ENCODE data around the gene WDFY2. TPM values are rescaled to one million over a fixed set of nuclear protein-coding genes. Genes with fewer than 3 reads are reported as not detected.
A peak's percentile ranks its signal among the peaks of the same experiment; 100 is the strongest.

Gene WDFY2
- total RNA-seq, 4 donors from 2014 or later: 12.9 to 23.2 (median 17.1) TPM

DNA sequence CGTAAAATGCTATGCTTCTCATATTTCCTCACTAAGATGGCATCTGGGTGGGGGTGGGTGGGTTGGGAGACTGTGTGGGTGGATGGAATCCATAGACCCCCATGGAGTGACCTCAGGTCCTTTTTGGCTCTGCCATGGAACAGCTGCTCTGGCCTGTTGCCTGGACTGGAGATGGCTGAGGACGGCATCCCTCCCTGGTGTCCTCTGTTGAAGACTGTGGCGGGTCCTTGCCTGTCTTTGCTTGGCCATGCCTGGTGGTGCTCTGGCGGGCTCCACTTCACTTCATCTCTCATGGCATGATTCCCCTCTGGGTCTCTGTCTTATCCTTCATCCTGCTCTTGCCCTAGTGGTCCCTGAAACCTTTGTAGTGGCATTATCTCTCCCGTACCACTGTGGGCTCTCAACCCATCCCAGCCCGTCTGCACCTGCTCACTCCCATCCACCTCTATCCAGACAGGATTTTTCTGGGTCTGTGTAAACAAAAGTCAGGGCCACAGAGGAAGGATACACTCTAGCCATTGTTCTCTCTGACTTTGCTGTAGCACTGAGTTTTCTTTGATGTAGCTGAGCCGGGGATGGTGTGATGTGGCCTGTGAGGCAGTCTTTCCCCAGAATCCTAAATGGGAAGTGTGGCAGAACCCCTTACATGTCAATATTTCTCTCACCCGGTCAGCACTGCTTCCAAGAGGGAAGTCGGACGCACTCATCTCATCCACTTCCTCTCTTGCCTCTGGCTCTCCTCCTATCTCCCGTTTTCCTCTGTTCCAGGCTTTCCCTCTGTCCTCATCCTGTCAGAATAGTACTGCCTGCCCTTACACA, 36.1 kb downstream of the WDFY2 start:
- H3K9me3 ChIP-seq: no peaks in the 10 kb centered on the region
- WGBS, 2 donors: 61 to 71% methylated on average over 11 of the region's 11 CpGs
- H3K27me3 ChIP-seq: no peaks in the 10 kb centered on the region
- H3K4me3 ChIP-seq: no peak overlapping the region
- TF ChIP-seq, protein P1, sequence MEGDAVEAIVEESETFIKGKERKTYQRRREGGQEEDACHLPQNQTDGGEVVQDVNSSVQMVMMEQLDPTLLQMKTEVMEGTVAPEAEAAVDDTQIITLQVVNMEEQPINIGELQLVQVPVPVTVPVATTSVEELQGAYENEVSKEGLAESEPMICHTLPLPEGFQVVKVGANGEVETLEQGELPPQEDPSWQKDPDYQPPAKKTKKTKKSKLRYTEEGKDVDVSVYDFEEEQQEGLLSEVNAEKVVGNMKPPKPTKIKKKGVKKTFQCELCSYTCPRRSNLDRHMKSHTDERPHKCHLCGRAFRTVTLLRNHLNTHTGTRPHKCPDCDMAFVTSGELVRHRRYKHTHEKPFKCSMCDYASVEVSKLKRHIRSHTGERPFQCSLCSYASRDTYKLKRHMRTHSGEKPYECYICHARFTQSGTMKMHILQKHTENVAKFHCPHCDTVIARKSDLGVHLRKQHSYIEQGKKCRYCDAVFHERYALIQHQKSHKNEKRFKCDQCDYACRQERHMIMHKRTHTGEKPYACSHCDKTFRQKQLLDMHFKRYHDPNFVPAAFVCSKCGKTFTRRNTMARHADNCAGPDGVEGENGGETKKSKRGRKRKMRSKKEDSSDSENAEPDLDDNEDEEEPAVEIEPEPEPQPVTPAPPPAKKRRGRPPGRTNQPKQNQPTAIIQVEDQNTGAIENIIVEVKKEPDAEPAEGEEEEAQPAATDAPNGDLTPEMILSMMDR (IDR thresholded peaks at IDR 0.05): no peak
- TF ChIP-seq POLR2A (IDR thresholded peaks at IDR 0.05) (no peak), EP300 (IDR thresholded peaks at IDR 0.05) (no peak)
- no peaks in the 10 kb centered on the region for H3K36me3 ChIP-seq
- peak overlapping the region in 2 of 4 donors; percentile 12 to 75 for H3K27ac ChIP-seq
- no peak for DNase-seq (ENCODE audit: low spot score in 2 of 2)
- H3K4me1 ChIP-seq: peaks cover 0 to 55% (median 10%) of the 10 kb centered on the region in 4 donors

DNA sequence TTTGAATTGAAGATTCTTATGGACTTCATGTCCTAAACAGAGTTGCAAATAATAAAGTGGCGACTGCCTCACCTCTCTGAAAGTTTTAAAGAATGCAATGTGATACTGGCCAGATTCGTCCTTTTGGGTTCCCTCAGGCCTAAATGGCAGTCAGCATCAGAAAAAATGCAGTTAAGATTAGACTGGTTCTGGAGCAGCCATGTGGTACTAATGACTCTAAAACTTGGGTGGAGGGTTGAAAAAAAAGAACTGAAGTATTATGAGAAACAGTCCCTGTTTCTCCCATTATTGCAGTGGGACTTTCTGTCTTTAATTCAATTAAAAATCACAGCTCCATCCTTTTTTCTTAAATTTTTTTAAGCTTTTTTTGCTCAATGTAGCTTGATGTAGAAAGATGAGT, 37.3 kb downstream of the WDFY2 start:
- H3K9me3 ChIP-seq: no peaks in the 10 kb centered on the region
- peak overlapping the region in 1 of 4 donors; percentile 10 for H3K27ac ChIP-seq
- H3K4me3 ChIP-seq: no peak overlapping the region
- H3K4me1 ChIP-seq: peaks cover 0 to 64% (median 13%) of the 10 kb centered on the region in 4 donors
- DNase-seq (ENCODE audit: low spot score in 2 of 2): no peak
- WGBS, 2 donors: 79 to 87% methylated on average over 2 of the region's 2 CpGs
- no peaks in the 10 kb centered on the region for H3K36me3 ChIP-seq
- no peaks in the 10 kb centered on the region for H3K27me3 ChIP-seq
- TF ChIP-seq, protein P1 (IDR thresholded peaks at IDR 0.05): no peak
- no peak for TF ChIP-seq EP300 (IDR thresholded peaks at IDR 0.05)
- TF ChIP-seq POLR2A (IDR thresholded peaks at IDR 0.05): no peak

DNA sequence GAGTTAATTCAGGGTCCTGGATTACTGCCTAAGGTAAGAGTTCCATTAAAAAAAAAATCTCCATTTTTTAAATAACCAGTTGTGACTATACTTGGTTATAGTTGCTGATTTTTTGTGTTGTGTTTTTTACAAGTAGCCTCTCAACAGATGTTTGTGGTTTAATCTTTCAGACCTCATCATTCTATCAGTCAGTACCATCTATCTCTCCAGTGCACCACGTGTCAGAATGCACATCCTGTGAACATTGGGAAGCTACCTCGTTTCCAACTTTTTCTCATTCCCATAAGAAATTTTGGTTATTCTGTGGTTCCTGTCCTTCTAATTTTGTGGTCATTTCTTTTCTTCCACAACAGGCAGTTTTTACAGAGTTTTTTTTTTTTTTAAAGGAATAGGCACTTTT, 39.2 kb downstream of the WDFY2 start:
- Histone ChIP-seq H3K9me3 (no peaks in the 10 kb centered on the region), H3K27me3 (no peaks in the 10 kb centered on the region), H3K4me1 (peaks cover 0 to 57% (median 12%) of the 10 kb centered on the region in 4 donors), H3K36me3 (no peaks in the 10 kb centered on the region), H3K4me3 (no peak overlapping the region), H3K27ac (no peak overlapping the region)
- WGBS, 2 donors: 44 to 60% methylated on average over 2 of the region's 2 CpGs
- TF ChIP-seq, protein P1 (IDR thresholded peaks at IDR 0.05): no peak
- TF ChIP-seq EP300 (IDR thresholded peaks at IDR 0.05) (no peak), POLR2A (IDR thresholded peaks at IDR 0.05) (no peak)
- no peak for DNase-seq (ENCODE audit: low spot score in 2 of 2)

DNA sequence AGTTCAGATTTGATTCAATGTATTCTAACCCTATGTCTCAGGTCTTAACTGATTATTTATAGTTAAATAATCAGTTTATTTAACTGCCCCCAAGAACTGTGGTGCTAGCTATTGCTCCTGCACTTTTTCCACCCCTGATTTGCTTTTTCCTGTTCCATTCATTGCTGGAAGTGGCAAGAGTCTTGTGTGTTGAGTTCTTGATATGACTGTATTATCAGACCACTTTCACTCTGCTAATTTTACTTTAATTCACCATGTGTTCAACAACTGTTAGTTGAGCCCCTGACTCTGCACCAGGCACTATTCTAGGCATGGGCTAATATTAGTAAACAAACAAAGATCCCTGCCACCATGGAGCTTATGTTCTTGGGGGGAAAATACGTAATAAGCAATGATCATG, 39.9 kb downstream of the WDFY2 start:
- no peak overlapping the region for H3K4me3 ChIP-seq
- H3K9me3 ChIP-seq: no peaks in the 10 kb centered on the region
- 92 to 98% methylated on average over 1 of the region's 1 CpG for WGBS, 2 donors
- TF ChIP-seq, protein P1 (IDR thresholded peaks at IDR 0.05): no peak
- TF ChIP-seq POLR2A (IDR thresholded peaks at IDR 0.05): no peak
- TF ChIP-seq EP300 (IDR thresholded peaks at IDR 0.05): no peak
- no peak for DNase-seq (ENCODE audit: low spot score in 2 of 2)
- H3K4me1 ChIP-seq: peaks cover 0 to 49% (median 10%) of the 10 kb centered on the region in 4 donors
- no peak overlapping the region for H3K27ac ChIP-seq
- no peaks in the 10 kb centered on the region for H3K27me3 ChIP-seq
- no peaks in the 10 kb centered on the region for H3K36me3 ChIP-seq

DNA sequence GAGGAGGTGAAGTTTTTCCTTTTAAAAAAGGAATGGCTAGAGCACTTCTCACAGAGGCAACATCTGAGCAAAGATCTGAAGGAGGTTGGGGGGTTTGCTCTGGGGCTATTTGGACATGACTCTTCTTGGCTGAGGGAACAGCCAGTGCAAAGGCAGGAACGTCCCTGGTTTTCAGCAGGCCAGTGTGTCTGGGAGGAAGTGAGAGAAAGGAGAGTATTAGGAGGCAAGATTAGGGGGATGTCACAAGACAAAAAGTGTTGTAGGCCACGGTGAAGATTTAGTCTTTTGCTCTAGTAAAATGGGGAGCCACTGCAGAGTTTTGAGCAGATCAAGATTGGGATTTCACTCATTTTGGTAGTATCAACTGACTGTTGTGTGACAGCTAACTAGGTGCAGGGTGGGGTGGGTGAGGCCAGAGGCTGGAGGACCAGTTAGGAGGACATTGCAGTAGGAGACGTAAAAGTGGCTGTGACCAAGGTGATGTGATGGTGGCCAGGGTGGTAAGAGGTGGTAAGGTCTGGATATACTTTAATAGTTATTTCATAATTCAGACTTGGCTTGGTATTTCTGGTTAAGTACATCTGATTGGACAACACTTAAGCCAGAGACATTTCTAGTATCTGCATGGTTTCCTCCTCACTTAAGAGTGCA, 40.6 kb downstream of the WDFY2 start:
- TF ChIP-seq EP300 (IDR thresholded peaks at IDR 0.05) (no peak), POLR2A (IDR thresholded peaks at IDR 0.05) (no peak)
- TF ChIP-seq, protein P1 (IDR thresholded peaks at IDR 0.05): no peak
- H3K9me3 ChIP-seq: no peaks in the 10 kb centered on the region
- no peak overlapping the region for H3K4me3 ChIP-seq
- no peaks in the 10 kb centered on the region for H3K36me3 ChIP-seq
- H3K27ac ChIP-seq: no peak overlapping the region
- no peak for DNase-seq (ENCODE audit: low spot score in 2 of 2)
- peaks cover 0 to 43% (median 7%) of the 10 kb centered on the region in 4 donors for H3K4me1 ChIP-seq
- 81 to 84% methylated on average over 3 of the region's 3 CpGs for WGBS, 2 donors
- no peaks in the 10 kb centered on the region for H3K27me3 ChIP-seq

All from tibial nerve (tissue), 4 donors.